Cardiac muscle cell (in vitro differentiated cells and primary cell): ENCODE results near the gene CARD9. TPM values are rescaled to one million over a fixed set of nuclear protein-coding genes. Genes with fewer than 3 reads are reported as not detected.

ENCODE experiments used
- DNase-seq, 2 donors: peaks; one replicate each; pipeline versions ENCODE4 v3.0.0 to v3.0.0-alpha.2; 2010 to 2017; ENCODE audit warnings: low read depth in 1 of 2, low spot score in 1 of 2
- H3K27ac ChIP-seq: fragments of 200-600 bp; sonication (generic); 2 replicates; pipeline ENCODE4 v1.5.1; 2016
- H3K27me3 ChIP-seq: fragments of 200-600 bp; sonication (generic); 2 replicates; pipeline ENCODE4 v1.6.0; 2016; ENCODE audit warnings: control low read depth
- H3K36me3 ChIP-seq: fragments of 200-600 bp; sonication (generic); 2 replicates; pipeline ENCODE4 v1.5.1; 2016; ENCODE audit warnings: control low read depth
- H3K4me1 ChIP-seq: fragments of 200-600 bp; sonication (generic); 2 replicates; pipeline ENCODE4 v1.8.1; 2017; ENCODE audit warnings: low read depth, mild to moderate bottlenecking, mixed run types
- H3K4me3 ChIP-seq: fragments of 200-600 bp; sonication (generic); 2 replicates; pipeline ENCODE4 v1.5.1; 2016; ENCODE audit warnings: mild to moderate bottlenecking
- H3K9me3 ChIP-seq: fragments of 200-600 bp; sonication (generic); 2 replicates; pipeline ENCODE4 v1.5.1; 2017; ENCODE audit warnings: low read depth, mild to moderate bottlenecking, control low read depth
- CTCF ChIP-seq: IDR thresholded peaks from 2 replicates; pipeline ENCODE4 v1.5.1; 2012; ENCODE audit warnings: low read depth, mild to moderate bottlenecking, low read length
- polyA plus RNA-seq: library from polyadenylated mRNA; unstranded; fragments of >200 nt; fragmentation: Nextera tagmentation; extraction: Ambion mirVana; gene quantifications from 2 replicates; pipeline ENCODE4 v1.2.1, GENCODE V29; 2016
- total RNA-seq: library from RNA; depleted of rRNA; stranded (reverse); fragments of >200 nt; gene quantifications from 2 replicates; pipeline ENCODE4 v1.2.3, GENCODE V29; 2016

The CARD9 gene
- total and polyA plus RNA-seq, 2 experiments from 2014 or later = 2.1 TPM

DNA sequence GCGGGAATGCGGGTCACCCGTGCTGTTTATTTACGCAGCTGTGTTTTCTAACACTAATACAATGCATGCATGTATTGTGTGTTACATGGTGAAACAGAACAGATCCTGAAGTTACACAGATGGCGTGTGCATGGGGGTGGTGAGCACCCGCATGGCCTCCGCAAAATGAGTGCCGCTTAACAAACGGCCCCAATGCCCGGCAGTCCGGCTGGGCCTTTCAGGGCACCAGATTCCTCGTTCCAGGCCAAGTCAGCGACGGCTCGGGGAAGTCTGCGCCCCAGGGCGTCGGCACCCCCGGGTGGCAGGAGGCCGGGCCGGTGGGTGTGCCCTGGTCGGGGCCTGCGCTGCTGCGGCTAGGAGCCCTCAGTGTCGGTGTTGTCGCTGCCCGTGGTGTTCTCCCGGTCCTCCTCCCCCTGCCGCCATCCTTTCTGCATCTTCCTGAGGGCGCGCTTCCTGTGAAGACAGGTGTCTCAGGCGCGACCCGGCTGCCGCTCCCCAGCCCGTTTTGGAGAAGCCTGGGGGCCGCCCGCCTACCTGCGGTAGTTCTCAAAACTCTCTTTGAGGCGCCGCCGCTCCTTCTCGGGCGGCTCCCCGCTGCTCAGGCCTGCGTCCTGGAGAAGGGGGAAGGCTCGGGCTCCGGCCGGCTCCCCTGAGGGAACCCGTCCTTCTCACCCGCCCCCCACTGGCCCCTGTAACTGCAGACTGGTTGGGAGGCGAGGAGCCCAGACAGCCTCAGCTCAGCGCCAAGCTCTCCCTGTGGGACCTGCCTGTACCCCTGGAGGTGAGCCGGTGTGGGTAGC, 9.3 kb downstream of the CARD9 start:
- Histone ChIP-seq H3K36me3 (no peaks in the 10 kb centered on the region), H3K4me3 (no peak overlapping the region), H3K9me3 (no peaks in the 10 kb centered on the region), H3K27ac (no peak overlapping the region), H3K27me3 (no peaks in the 10 kb centered on the region), H3K4me1 (no peaks in the 10 kb centered on the region)
- TF ChIP-seq CTCF = no peak
- DNase-seq = no peak

DNA sequence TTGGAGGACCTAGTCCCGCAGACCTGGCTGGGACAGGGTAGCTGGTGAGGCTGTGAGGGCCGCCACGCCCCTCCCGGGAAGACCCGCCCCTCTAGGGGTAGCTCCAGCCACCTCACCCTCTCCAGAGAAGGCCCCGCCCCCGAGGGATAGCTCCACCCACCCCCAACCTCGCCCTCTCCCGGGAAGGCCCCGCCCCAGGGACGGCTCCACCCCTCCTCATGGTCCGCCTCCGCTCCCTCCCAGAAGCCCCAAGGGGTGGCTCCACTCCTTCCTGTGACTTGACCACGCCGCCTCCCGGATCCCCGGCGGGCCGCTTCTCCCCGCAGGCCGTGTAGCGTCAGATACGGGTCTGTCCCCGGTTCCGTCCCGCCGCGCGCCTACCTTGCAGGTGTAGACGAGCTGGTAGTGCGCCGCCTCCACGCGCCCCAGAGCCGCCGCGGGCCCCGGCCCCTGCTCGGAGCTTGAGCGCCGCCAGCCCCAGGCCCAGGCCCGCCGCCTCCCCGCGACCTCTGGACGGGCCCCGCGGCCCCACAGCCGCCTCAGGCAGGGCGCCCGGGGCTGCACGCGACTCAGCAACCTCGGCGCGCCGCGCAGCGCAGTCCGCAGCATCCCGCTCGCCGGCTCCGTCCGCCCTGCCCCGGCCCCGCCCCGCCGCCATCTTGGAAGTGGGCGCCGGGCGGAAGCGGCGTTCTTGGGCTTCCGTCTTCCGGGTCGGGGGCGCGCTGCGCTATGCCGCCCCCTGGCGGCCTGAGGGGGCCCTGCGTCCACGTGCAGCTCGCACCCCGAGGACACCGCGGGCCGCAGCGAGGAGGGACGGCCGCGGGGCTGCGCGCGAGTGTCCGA, 10.1 kb downstream of the CARD9 start, which contains the start of gene DNLZ:
DNLZ (minus strand) TSS at position 639 of the 843 bp plus-strand sequence; CDS start at position 609, 30 bp downstream.
- Histone ChIP-seq H3K27me3 (no peaks in the 10 kb centered on the region), H3K4me1 (no peaks in the 10 kb centered on the region), H3K9me3 (no peaks in the 10 kb centered on the region), H3K4me3 (peak within 1 kb of the TSS; percentile 68), H3K36me3 (peaks cover under 1% of the 10 kb centered on the region), H3K27ac (peak within 1 kb of the TSS; percentile 15)
- TF ChIP-seq CTCF = peak; percentile 82
- DNase-seq = peak; percentile 95 to 97

- no peak for TF ChIP-seq CTCF
Measured at GRCh38 chr9:136362450-136362784, 11.1 kb downstream of the CARD9 start.

GRCh38 chr9:136361754-136362449, 11.6 kb downstream of the CARD9 start:
- peaks cover 5% of the 10 kb centered on the region for H3K36me3 ChIP-seq
- H3K4me1 ChIP-seq = no peaks in the 10 kb centered on the region
- no peaks in the 10 kb centered on the region for H3K27me3 ChIP-seq
- H3K9me3 ChIP-seq = no peaks in the 10 kb centered on the region
- no peak overlapping the region for H3K4me3 ChIP-seq
- no peak for TF ChIP-seq CTCF
- no peak for DNase-seq
- H3K27ac ChIP-seq = peak overlapping the region; percentile 42

More at GRCh38 chr9:136362450-136362784, 11.1 kb downstream of the CARD9 start:
- Histone ChIP-seq H3K27ac (no peak overlapping the region), H3K4me1 (no peaks in the 10 kb centered on the region), H3K4me3 (no peak overlapping the region), H3K36me3 (peaks cover 5% of the 10 kb centered on the region), H3K27me3 (no peaks in the 10 kb centered on the region), H3K9me3 (no peaks in the 10 kb centered on the region)
- no peak for DNase-seq

DNA sequence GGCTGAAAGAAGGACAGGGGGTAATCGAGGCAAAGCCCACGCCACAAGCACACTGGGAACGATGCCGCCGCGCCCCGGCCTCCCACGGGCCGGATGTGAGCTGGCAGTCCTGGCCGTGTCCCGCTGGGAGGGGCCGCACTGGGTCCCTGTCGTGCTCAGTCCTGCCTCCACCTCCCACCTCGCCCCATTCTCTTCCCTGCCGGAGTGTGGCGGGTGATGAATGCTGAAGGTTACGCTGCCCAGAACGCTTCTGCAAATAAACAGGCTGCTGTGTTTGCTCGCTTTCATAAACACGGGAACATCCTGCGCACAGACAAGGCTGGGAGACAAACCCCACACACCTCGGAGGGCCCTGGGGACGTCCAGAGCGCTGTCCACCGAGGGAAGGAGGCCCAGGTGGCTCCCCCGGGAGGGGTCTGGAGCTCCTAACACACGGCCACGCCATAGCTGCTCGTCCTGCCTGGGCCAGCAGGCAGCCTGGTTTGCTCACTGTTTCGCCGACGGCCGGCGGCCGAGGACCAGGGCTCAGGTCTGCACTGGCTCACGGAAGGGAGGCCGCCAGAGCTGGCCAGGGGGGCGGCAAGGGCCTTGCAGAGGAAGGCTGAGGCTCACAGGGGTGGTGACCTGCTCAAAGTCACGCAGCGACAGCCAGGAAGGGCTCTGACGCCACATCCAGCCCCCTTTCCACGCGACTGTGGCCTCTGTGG, 12.3 kb downstream of the CARD9 start:
- Histone ChIP-seq H3K27me3 (no peaks in the 10 kb centered on the region), H3K9me3 (no peaks in the 10 kb centered on the region), H3K36me3 (peaks cover 10% of the 10 kb centered on the region), H3K27ac (peak overlapping the region; percentile 42), H3K4me1 (no peaks in the 10 kb centered on the region), H3K4me3 (no peak overlapping the region)
- DNase-seq = no peak
- TF ChIP-seq CTCF = no peak
